ENCODE results near the gene UGT2B15.

DNA sequence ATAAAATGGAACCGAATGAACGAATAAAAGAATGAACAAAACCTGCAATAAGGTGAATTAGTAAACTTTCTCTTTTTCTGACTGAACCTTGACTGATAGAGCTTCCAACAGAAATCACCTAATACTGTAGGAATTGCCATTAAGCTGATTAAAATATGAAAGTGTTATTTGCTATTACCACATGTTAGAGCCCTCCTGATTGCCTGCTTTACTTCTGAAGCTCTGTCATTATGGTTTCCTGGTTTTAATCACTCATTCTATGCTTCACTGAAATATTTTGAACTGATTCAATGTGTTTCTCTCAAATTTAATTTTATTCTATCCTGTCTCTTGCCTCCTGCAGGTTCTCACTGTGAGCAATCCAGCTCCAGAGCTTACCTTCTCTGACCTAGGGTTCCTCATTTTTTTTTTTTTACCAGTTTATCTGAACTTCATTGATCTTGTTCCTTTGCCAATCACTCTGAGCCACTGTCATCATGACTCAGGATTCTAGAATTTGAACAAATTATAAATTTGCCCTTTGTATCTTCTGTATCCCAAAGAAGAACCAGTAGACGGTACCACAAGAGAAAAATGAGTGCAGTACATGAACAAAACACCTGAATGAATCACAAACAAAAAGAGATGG, 48.1 kb upstream of the UGT2B15 start:
- TF ChIP-seq, protein P1, sequence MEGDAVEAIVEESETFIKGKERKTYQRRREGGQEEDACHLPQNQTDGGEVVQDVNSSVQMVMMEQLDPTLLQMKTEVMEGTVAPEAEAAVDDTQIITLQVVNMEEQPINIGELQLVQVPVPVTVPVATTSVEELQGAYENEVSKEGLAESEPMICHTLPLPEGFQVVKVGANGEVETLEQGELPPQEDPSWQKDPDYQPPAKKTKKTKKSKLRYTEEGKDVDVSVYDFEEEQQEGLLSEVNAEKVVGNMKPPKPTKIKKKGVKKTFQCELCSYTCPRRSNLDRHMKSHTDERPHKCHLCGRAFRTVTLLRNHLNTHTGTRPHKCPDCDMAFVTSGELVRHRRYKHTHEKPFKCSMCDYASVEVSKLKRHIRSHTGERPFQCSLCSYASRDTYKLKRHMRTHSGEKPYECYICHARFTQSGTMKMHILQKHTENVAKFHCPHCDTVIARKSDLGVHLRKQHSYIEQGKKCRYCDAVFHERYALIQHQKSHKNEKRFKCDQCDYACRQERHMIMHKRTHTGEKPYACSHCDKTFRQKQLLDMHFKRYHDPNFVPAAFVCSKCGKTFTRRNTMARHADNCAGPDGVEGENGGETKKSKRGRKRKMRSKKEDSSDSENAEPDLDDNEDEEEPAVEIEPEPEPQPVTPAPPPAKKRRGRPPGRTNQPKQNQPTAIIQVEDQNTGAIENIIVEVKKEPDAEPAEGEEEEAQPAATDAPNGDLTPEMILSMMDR (IDR thresholded peaks at IDR 0.05; ENCODE audit: poor library complexity), result no peak
- TF ChIP-seq EZH2phosphoT487 (IDR thresholded peaks at IDR 0.05; ENCODE audit: low read depth, severe bottlenecking, unreplicated experiment) (no peak), EZH2 (IDR thresholded peaks at IDR 0.05; ENCODE audit: borderline replicate concordance) (no peak)

Data from hepatocyte (in vitro differentiated cells).